Measurements from ENCODE around the gene ADK.

DNA sequence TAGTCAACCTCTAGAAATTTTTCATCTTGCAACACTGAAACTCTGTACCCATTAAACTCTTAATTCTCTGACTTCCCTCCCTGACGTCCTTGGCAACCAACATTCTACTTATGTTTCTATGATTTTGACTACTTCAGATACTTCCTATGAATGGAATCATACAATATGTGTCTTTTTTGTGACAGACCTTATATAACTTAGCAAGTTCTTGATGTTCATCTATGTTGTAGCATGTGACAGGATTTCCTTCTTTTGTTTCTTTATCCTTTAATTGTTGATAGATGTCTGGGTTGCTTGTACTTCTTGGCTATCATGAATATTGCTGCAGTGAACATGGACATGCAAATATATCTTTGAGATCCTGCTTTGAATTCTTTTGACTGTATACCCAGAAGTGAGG, 240.8 kb downstream of the ADK start:
- TF ChIP-seq, protein P1, sequence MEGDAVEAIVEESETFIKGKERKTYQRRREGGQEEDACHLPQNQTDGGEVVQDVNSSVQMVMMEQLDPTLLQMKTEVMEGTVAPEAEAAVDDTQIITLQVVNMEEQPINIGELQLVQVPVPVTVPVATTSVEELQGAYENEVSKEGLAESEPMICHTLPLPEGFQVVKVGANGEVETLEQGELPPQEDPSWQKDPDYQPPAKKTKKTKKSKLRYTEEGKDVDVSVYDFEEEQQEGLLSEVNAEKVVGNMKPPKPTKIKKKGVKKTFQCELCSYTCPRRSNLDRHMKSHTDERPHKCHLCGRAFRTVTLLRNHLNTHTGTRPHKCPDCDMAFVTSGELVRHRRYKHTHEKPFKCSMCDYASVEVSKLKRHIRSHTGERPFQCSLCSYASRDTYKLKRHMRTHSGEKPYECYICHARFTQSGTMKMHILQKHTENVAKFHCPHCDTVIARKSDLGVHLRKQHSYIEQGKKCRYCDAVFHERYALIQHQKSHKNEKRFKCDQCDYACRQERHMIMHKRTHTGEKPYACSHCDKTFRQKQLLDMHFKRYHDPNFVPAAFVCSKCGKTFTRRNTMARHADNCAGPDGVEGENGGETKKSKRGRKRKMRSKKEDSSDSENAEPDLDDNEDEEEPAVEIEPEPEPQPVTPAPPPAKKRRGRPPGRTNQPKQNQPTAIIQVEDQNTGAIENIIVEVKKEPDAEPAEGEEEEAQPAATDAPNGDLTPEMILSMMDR (IDR thresholded peaks at IDR 0.05), result no peak
- TF ChIP-seq POLR2A (IDR thresholded peaks at IDR 0.05), result no peak

Measured in lower leg skin (tissue), 3 donors.